Ureter (tissue), 1 donor: ENCODE results near the gene NFIX. TPM values are rescaled to one million over a fixed set of nuclear protein-coding genes. Genes with fewer than 3 reads are reported as not detected.
"Not testable (repeated sequence)": the region's sequence is repeated elsewhere in the genome, so short reads cannot be mapped to it uniquely, and the experiment has no call there.

Experiments used
- DNase-seq: peaks from one replicate; pipeline ENCODE4 v3.0.0-alpha.2; 2020; ENCODE audit warnings: low spot score
- total RNA-seq: library from RNA; stranded (reverse); gene quantifications from one replicate; pipeline ENCODE4 v1.2.4, GENCODE V29; 2023
- donor health status: DM: yes; HTN: yes; CAD: no.

NFIX gene
- total RNA-seq, 1 donor from 2014 or later: 91.7 TPM

- not testable (repeated sequence) for DNase-seq
These were observed 37.8 kb upstream of the NFIX start for GRCh38 chr19:12957389-12957952.

- DNase-seq: no peak
These were observed 35.8 kb upstream of the NFIX start for GRCh38 chr19:12959481-12959880.

GRCh38 chr19:12965017-12965811 lies 30.1 kb upstream of the NFIX start:
- DNase-seq: peak; percentile 72

- no peak for DNase-seq
These were observed 29.5 kb upstream of the NFIX start for GRCh38 chr19:12965812-12966135.

- no peak for DNase-seq
These were observed 27.4 kb upstream of the NFIX start for GRCh38 chr19:12967907-12968306.

- no peak for DNase-seq
These were observed 25.8 kb upstream of the NFIX start, which contains the start of gene DAND5 for GRCh38 chr19:12969292-12969988. TSS of gene DAND5 (plus strand) at chr19:12969576. CDS start at chr19:12969661, 85 bp downstream.

GRCh38 chr19:12970070-12970820 lies 25.0 kb upstream of the NFIX start:
- no peak for DNase-seq

GRCh38 chr19:12973236-12973635 lies 22.0 kb upstream of the NFIX start:
- no peak for DNase-seq

GRCh38 chr19:12974301-12975220 lies 20.7 kb upstream of the NFIX start:
- no peak for DNase-seq

- DNase-seq: no peak
These were observed 20.0 kb upstream of the NFIX start for GRCh38 chr19:12975221-12975741.

- not testable (repeated sequence) for DNase-seq
These were observed 19.2 kb upstream of the NFIX start for GRCh38 chr19:12976109-12976508.

- no peak for DNase-seq
These were observed 15.3 kb upstream of the NFIX start for GRCh38 chr19:12979974-12980373.

- no peak for DNase-seq
These were observed 12.6 kb upstream of the NFIX start for GRCh38 chr19:12982648-12983047.

GRCh38 chr19:12983091-12983490 lies 12.2 kb upstream of the NFIX start:
- DNase-seq: no peak

- peak; percentile 78 for DNase-seq
These were observed 11.6 kb upstream of the NFIX start for GRCh38 chr19:12983542-12984142.

GRCh38 chr19:12984143-12984627 lies 11.1 kb upstream of the NFIX start:
- no peak for DNase-seq

GRCh38 chr19:12984683-12985048 lies 10.6 kb upstream of the NFIX start:
- DNase-seq: no peak

GRCh38 chr19:12985049-12985776 lies 10.1 kb upstream of the NFIX start:
- DNase-seq: peak; percentile 81

- DNase-seq: no peak
These were observed 8.5 kb upstream of the NFIX start for GRCh38 chr19:12986726-12987125.

GRCh38 chr19:12987190-12987589 lies 8.1 kb upstream of the NFIX start:
- DNase-seq: no peak
